ENCODE data around the gene PAGR1. TPM values are rescaled to one million over a fixed set of nuclear protein-coding genes. Genes with fewer than 3 reads are reported as not detected.
A peak's percentile ranks its signal among the peaks of the same experiment; 100 is the strongest.

Gene PAGR1
- total RNA-seq, 2 donors from 2014 or later: 64.3 to 64.4 TPM

DNA sequence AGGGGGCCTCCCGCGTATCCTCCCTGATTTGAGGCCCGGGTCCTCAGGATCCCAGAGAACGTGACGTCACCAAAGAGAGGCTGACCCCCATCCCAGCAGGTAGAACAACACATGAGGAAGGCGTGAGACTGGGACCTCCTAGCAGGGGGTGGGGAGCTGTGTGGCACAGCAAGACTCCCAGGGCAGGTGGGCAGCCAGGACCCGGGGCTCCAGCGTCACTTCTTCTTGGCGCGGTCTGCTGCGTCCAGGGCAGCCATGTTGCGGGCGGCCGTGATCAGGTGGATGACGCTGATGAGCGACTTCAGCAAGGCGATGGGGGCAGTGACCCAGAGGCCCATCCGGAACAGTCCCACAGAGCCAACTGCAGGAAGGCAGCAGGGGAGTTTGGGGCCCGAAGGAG lies 43.0 kb downstream of the PAGR1 start:
- DNase-seq (ENCODE audit: low spot score): no peak
- no peaks in the 10 kb centered on the region for H3K27me3 ChIP-seq (replicated peaks; ENCODE audit: insufficient read depth)
- TF ChIP-seq, protein P1, sequence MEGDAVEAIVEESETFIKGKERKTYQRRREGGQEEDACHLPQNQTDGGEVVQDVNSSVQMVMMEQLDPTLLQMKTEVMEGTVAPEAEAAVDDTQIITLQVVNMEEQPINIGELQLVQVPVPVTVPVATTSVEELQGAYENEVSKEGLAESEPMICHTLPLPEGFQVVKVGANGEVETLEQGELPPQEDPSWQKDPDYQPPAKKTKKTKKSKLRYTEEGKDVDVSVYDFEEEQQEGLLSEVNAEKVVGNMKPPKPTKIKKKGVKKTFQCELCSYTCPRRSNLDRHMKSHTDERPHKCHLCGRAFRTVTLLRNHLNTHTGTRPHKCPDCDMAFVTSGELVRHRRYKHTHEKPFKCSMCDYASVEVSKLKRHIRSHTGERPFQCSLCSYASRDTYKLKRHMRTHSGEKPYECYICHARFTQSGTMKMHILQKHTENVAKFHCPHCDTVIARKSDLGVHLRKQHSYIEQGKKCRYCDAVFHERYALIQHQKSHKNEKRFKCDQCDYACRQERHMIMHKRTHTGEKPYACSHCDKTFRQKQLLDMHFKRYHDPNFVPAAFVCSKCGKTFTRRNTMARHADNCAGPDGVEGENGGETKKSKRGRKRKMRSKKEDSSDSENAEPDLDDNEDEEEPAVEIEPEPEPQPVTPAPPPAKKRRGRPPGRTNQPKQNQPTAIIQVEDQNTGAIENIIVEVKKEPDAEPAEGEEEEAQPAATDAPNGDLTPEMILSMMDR (IDR thresholded peaks at IDR 0.05): no peak
- no peak for TF ChIP-seq POLR2A (IDR thresholded peaks at IDR 0.05)
- no peak for TF ChIP-seq POLR2AphosphoS5 (IDR thresholded peaks at IDR 0.05)
- H3K27ac ChIP-seq: no peak overlapping the region
- no peaks in the 10 kb centered on the region for H3K9me3 ChIP-seq
- 92% methylated on average over 19 of the region's 19 CpGs for WGBS
- no peak overlapping the region for H3K4me3 ChIP-seq
- H3K36me3 ChIP-seq: no peaks in the 10 kb centered on the region
- peaks cover 10% of the 10 kb centered on the region for H3K4me1 ChIP-seq (replicated peaks)
- intact Hi-C loops (cut with DNase I): no loop called here

DNA sequence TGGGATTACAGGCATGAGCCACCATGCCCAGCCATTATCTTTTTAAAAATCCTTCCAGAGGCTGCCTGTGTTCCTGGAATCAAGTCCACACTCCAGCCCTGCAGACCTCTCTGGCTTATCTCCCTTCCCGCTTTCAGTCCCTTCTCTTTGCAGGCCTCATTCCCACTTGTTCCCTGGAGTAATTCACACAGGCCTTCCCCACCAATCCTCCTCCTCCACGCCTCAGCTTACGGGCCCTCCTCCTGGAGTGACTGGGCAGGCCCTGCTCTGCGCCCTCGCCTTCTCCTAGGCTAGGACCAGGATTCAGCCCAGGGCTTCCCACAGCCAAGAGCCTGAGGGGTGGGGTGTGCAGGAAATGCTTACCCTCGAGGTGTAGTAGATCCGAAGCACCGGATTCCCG lies 44.3 kb downstream of the PAGR1 start:
- Histone ChIP-seq H3K4me1 (replicated peaks) (peaks cover 10% of the 10 kb centered on the region), H3K27ac (no peak overlapping the region), H3K9me3 (no peaks in the 10 kb centered on the region), H3K27me3 (replicated peaks; ENCODE audit: insufficient read depth) (no peaks in the 10 kb centered on the region), H3K36me3 (no peaks in the 10 kb centered on the region), H3K4me3 (no peak overlapping the region)
- DNase-seq (ENCODE audit: low spot score): no peak
- TF ChIP-seq POLR2AphosphoS5 (IDR thresholded peaks at IDR 0.05): no peak
- TF ChIP-seq POLR2A (IDR thresholded peaks at IDR 0.05): no peak
- TF ChIP-seq, protein P1 (IDR thresholded peaks at IDR 0.05): no peak
- WGBS: 93% methylated on average over 9 of the region's 9 CpGs
- intact Hi-C loops (cut with DNase I): loop anchor here (5.0 kb wide), 2 partner anchors 43 to 142 kb away; partner anchors contain the start of gene PAGR1

DNA sequence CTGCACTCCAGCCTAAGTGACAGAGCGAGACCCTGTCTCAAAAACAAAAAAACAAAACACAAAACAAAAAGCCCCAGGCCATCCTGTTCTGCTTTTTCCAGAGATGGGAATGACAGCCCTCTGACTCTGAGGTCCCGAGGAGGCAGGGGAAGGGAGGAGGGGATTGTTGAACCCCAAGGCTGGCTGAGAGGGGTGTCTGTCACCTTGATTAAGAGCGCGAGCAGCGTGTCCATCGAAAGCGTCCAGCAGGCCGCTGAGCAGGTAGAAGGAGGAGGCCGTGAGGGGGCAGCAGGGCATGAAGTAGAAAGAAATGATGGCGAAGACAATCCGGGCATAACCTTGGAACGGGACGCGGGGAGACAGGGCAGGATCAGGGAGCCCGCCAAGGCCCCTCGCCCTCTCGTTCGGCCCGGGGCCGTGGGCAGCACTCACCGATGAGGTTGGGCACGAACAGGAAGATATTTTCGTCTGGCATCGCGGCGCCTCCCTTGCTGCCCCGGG lies 46.5 kb downstream of the PAGR1 start:
- no peaks in the 10 kb centered on the region for H3K27me3 ChIP-seq (replicated peaks; ENCODE audit: insufficient read depth)
- intact Hi-C loops (cut with DNase I): loop anchor here (5.0 kb wide), 2 partner anchors 45 to 140 kb away; partner anchors contain the start of gene PAGR1
- H3K27ac ChIP-seq: peak overlapping the region; percentile 81 to 96
- peak overlapping the region; percentile 92 to 99 for H3K4me3 ChIP-seq
- DNase-seq (ENCODE audit: low spot score): peak; percentile 39
- H3K36me3 ChIP-seq: no peaks in the 10 kb centered on the region
- WGBS: 2% methylated on average over 27 of the region's 27 CpGs
- H3K4me1 ChIP-seq (replicated peaks): peaks cover 10% of the 10 kb centered on the region
- H3K9me3 ChIP-seq: no peaks in the 10 kb centered on the region
- TF ChIP-seq, protein P1 (IDR thresholded peaks at IDR 0.05): peak in 2 of 4 experiments; percentile 19 to 25
- no peak for TF ChIP-seq POLR2A (IDR thresholded peaks at IDR 0.05)
- no peak for TF ChIP-seq POLR2AphosphoS5 (IDR thresholded peaks at IDR 0.05)

DNA sequence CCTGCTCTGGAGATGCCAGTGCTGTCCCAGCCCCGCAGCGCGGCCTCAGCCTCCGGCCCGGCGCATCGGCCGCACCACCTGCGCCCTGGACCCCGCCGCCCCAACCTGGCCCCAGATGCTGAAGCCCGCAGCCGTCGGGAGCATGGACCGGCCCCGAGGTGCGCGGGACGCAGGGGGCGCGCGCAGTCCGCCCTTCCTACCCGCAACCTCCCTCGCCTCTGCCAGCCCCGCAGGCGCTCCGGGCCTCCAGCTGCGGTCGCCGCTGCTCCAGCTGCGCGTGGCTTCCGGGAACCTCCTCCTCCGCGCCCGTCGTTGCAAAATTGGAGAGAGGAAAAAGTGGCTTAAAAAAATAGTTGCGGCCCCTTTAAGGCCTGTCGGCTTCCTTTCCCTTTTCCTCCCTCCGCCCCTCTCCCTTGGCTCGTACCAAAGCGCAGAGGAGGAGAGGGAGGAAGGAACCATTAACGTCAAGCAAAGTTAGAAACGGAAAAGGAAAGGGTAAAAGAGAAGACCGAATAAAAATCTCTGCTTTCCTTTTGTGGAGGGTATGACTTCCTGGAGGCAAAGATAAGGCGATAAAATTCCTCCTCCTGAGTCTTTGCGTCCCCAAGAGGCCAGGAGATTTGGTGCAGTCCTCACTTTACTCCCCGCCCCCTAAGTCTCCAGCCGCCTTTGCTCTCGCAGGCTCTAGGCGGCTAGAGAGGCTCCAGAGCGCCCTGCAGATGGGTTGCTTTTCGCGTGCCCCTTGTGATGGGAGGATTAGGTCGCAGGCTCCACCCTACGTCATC lies 47.1 kb downstream of the PAGR1 start, which contains the start of gene CDIPT:
Gene CDIPT, minus strand, starts transcription at position 343 of the 785 bp plus-strand sequence. CDS start 369 bp downstream, outside the sequence.
- TF ChIP-seq POLR2AphosphoS5 (IDR thresholded peaks at IDR 0.05) (peak; percentile 95), POLR2A (IDR thresholded peaks at IDR 0.05) (peak; percentile 30)
- TF ChIP-seq, protein P1 (IDR thresholded peaks at IDR 0.05): peak in 3 of 4 experiments; percentile 39 to 79 (median 79)
- H3K9me3 ChIP-seq: no peaks in the 10 kb centered on the region
- H3K27ac ChIP-seq: peak within 1 kb of the TSS; percentile 81 to 96
- DNase-seq (ENCODE audit: low spot score): peak; percentile 94
- under 1% methylated on average over 57 of the region's 57 CpGs for WGBS
- peak within 1 kb of the TSS; percentile 92 to 99 for H3K4me3 ChIP-seq
- no peaks in the 10 kb centered on the region for H3K36me3 ChIP-seq
- intact Hi-C loops (cut with DNase I): loop anchor here (5.0 kb wide), 2 partner anchors 46 to 139 kb away; partner anchors contain the start of gene PAGR1
- peaks cover 10% of the 10 kb centered on the region for H3K4me1 ChIP-seq (replicated peaks)
- no peaks in the 10 kb centered on the region for H3K27me3 ChIP-seq (replicated peaks; ENCODE audit: insufficient read depth)
